OCI-LY1 (cell line): Measurements from ENCODE around the gene UACA.

ENCODE experiments used
- H2AFZ ChIP-seq: fragments of 200-600 bp; sonication (generic), shearing (Covaris generic); 2 replicates; pipeline ENCODE4 v1.6.0; 2014; ENCODE audit warnings: antibody characterized with exemption, mild to moderate bottlenecking, low read length
- H3F3A ChIP-seq: fragments of 200-600 bp; sonication (generic), shearing (Covaris generic); 2 replicates; pipeline ENCODE4 v1.6.0; 2014; ENCODE audit warnings: mild to moderate bottlenecking, antibody characterized with exemption, low read length, moderate library complexity; ENCODE audit not compliant: insufficient read depth
- H3K27ac ChIP-seq: fragments of 200-600 bp; sonication (generic); 2 replicates; pipeline ENCODE4 v1.5.1; 2014; ENCODE audit warnings: low read length, mixed run types, mild to moderate bottlenecking, low read depth; ENCODE audit not compliant: poor library complexity, severe bottlenecking
- H3K27me3 ChIP-seq: fragments of 200-600 bp; sonication (generic); 2 replicates; pipeline ENCODE4 v1.6.0; 2014; ENCODE audit warnings: antibody characterized with exemption, mild to moderate bottlenecking, low read length, moderate library complexity; ENCODE audit not compliant: insufficient read depth
- H3K36me3 ChIP-seq: fragments of 200-600 bp; sonication (generic); 2 replicates; pipeline ENCODE4 v1.6.1; 2014; ENCODE audit warnings: mild to moderate bottlenecking, antibody characterized with exemption, low read length, moderate library complexity, mixed read lengths; ENCODE audit not compliant: insufficient read depth
- H3K4me1 ChIP-seq: fragments of 200-600 bp; sonication (generic); 2 replicates; pipeline ENCODE4 v1.5.1; 2014; ENCODE audit warnings: mild to moderate bottlenecking, low read length, moderate library complexity; ENCODE audit not compliant: insufficient read depth, severe bottlenecking
- H3K4me2 ChIP-seq: fragments of 200-600 bp; sonication (generic), shearing (Covaris generic); 2 replicates; pipeline ENCODE4 v1.6.1; 2014; ENCODE audit warnings: low read length
- H3K4me3 ChIP-seq: fragments of 200-600 bp; sonication (generic); 2 replicates; pipeline ENCODE4 v1.5.1; 2014; ENCODE audit warnings: low read length, low read depth, mild to moderate bottlenecking, mixed read lengths; ENCODE audit not compliant: poor library complexity, severe bottlenecking
- H3K79me2 ChIP-seq: fragments of 200-600 bp; shearing (Covaris generic); 2 replicates; pipeline ENCODE4 v1.6.1; 2016; ENCODE audit warnings: mixed run types, low read length, mixed read lengths; ENCODE audit not compliant: insufficient read depth
- H3K9ac ChIP-seq: fragments of 200-600 bp; sonication (generic), shearing (Covaris generic); 2 replicates; pipeline ENCODE4 v1.6.1; 2014; ENCODE audit warnings: mild to moderate bottlenecking, low read length, mixed read lengths
- H3K9me2 ChIP-seq: fragments of 200-600 bp; sonication (generic), shearing (Covaris generic); 2 replicates; pipeline ENCODE4 v1.6.1; 2014; ENCODE audit warnings: low read depth, mild to moderate bottlenecking, low read length, mixed read lengths
- H3K9me3 ChIP-seq: fragments of 200-600 bp; shearing (Covaris generic); 2 replicates; pipeline ENCODE4 v1.6.1; 2014; ENCODE audit warnings: low read length, mixed read lengths
- H4K20me1 ChIP-seq: fragments of 200-600 bp; sonication (generic), shearing (Covaris generic); 2 replicates; pipeline ENCODE4 v1.6.0; 2016; ENCODE audit warnings: mild to moderate bottlenecking, low read length; ENCODE audit not compliant: insufficient read depth
- EZH2 ChIP-seq: fragments of 200-600 bp; sonication (generic), shearing (Covaris generic); IDR thresholded peaks from 2 replicates; pipeline ENCODE4 v1.8.0; 2017; ENCODE audit warnings: borderline replicate concordance, mixed run types, mild to moderate bottlenecking, antibody characterized with exemption, low read length, moderate library complexity, mixed read lengths
- TF ChIP-seq, protein P1 (sequence below): fragments of 200-600 bp; sonication (generic), shearing (Covaris generic); IDR thresholded peaks from 2 replicates; pipeline ENCODE4 v1.5.1; 2017; ENCODE audit warnings: mild to moderate bottlenecking, antibody characterized with exemption, low read length, moderate library complexity, mixed read lengths

The UACA gene

GRCh38 chr15:70758790-70759462, 4.4 kb downstream of the UACA start:
- no peaks in the 10 kb centered on the region for H4K20me1 ChIP-seq
- H3K27ac ChIP-seq = no peak overlapping the region
- no peak overlapping the region for H3K4me3 ChIP-seq
- no peaks in the 10 kb centered on the region for H3K9me2 ChIP-seq
- no peaks in the 10 kb centered on the region for H3K79me2 ChIP-seq
- H3K9ac ChIP-seq = no peak overlapping the region
- TF ChIP-seq EZH2 = no peak
- no peaks in the 10 kb centered on the region for H3F3A ChIP-seq
- no peak overlapping the region for H2AFZ ChIP-seq
- no peak overlapping the region for H3K4me2 ChIP-seq
- H3K9me3 ChIP-seq = no peaks in the 10 kb centered on the region
- no peaks in the 10 kb centered on the region for H3K27me3 ChIP-seq
- H3K4me1 ChIP-seq = no peaks in the 10 kb centered on the region
- no peaks in the 10 kb centered on the region for H3K36me3 ChIP-seq

- Histone ChIP-seq H3F3A (no peaks in the 10 kb centered on the region), H3K4me3 (no peak overlapping the region), H3K9me2 (no peaks in the 10 kb centered on the region), H3K9me3 (no peaks in the 10 kb centered on the region), H3K79me2 (no peaks in the 10 kb centered on the region), H3K36me3 (no peaks in the 10 kb centered on the region), H3K9ac (no peak overlapping the region), H3K27me3 (no peaks in the 10 kb centered on the region), H3K4me1 (no peaks in the 10 kb centered on the region), H2AFZ (no peak overlapping the region), H4K20me1 (no peaks in the 10 kb centered on the region), H3K27ac (no peak overlapping the region), H3K4me2 (no peak overlapping the region)
- no peak for TF ChIP-seq EZH2
- TF ChIP-seq, protein P1, sequence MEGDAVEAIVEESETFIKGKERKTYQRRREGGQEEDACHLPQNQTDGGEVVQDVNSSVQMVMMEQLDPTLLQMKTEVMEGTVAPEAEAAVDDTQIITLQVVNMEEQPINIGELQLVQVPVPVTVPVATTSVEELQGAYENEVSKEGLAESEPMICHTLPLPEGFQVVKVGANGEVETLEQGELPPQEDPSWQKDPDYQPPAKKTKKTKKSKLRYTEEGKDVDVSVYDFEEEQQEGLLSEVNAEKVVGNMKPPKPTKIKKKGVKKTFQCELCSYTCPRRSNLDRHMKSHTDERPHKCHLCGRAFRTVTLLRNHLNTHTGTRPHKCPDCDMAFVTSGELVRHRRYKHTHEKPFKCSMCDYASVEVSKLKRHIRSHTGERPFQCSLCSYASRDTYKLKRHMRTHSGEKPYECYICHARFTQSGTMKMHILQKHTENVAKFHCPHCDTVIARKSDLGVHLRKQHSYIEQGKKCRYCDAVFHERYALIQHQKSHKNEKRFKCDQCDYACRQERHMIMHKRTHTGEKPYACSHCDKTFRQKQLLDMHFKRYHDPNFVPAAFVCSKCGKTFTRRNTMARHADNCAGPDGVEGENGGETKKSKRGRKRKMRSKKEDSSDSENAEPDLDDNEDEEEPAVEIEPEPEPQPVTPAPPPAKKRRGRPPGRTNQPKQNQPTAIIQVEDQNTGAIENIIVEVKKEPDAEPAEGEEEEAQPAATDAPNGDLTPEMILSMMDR = no peak
Observed at GRCh38 chr15:70757627-70758026, 5.7 kb downstream of the UACA start.

- no peak overlapping the region for H2AFZ ChIP-seq
- H3K4me3 ChIP-seq = no peak overlapping the region
- no peaks in the 10 kb centered on the region for H3K36me3 ChIP-seq
- H3K27ac ChIP-seq = no peak overlapping the region
- no peaks in the 10 kb centered on the region for H4K20me1 ChIP-seq
- H3K4me2 ChIP-seq = no peak overlapping the region
- no peak for TF ChIP-seq EZH2
- H3K79me2 ChIP-seq = no peaks in the 10 kb centered on the region
- no peaks in the 10 kb centered on the region for H3K9me2 ChIP-seq
- H3K9me3 ChIP-seq = no peaks in the 10 kb centered on the region
- no peaks in the 10 kb centered on the region for H3F3A ChIP-seq
- H3K4me1 ChIP-seq = no peaks in the 10 kb centered on the region
- H3K9ac ChIP-seq = no peak overlapping the region
- H3K27me3 ChIP-seq = no peaks in the 10 kb centered on the region; the same call in 1 of the 2 replicates
Observed at GRCh38 chr15:70754862-70755261, 8.5 kb downstream of the UACA start.

- Histone ChIP-seq H3K9ac (no peak overlapping the region), H3K9me2 (no peaks in the 10 kb centered on the region), H3K27me3 (no peaks in the 10 kb centered on the region; the same call in 1 of the 2 replicates), H3K4me2 (no peak overlapping the region), H3K4me1 (no peaks in the 10 kb centered on the region), H3K4me3 (no peak overlapping the region), H3K79me2 (no peaks in the 10 kb centered on the region), H4K20me1 (no peaks in the 10 kb centered on the region), H3K36me3 (no peaks in the 10 kb centered on the region), H3K9me3 (no peaks in the 10 kb centered on the region), H2AFZ (no peak overlapping the region), H3F3A (no peaks in the 10 kb centered on the region), H3K27ac (no peak overlapping the region)
- TF ChIP-seq, protein P1 = no peak
Observed at GRCh38 chr15:70753101-70753829, 10.1 kb downstream of the UACA start.
